Transverse colon (tissue), 4 donors: ENCODE results near the gene KRTAP17-1.

Experiments
- POLR2A ChIP-seq: fragments of 450-650 bp; IDR thresholded peaks from one replicate; pipeline ENCODE4 v1.6.1; 2016; ENCODE audit warnings: antibody characterized with exemption, mild to moderate bottlenecking, moderate library complexity
- POLR2AphosphoS5 ChIP-seq, 3 donors: sonication (generic); formaldehyde crosslinking; IDR thresholded peaks; one replicate each; pipeline ENCODE4 v1.6.1; 2016; ENCODE audit warnings: antibody characterized with exemption in 3 of 3
- TF ChIP-seq, protein P1 (sequence below), 5 experiments: fragments of 200-600 bp in 3 of 5; fragments of 450-650 bp in 2 of 5; sonication (generic) in 3 of 5; IDR thresholded peaks; 1 replicate in 2 of 5; 2 replicates in 3 of 5; pipeline ENCODE4 v1.5.1; 2016 to 2017; ENCODE audit warnings: antibody characterized with exemption in 5 of 5, inconsistent platforms in 3 of 5, mild to moderate bottlenecking in 2 of 5, moderate library complexity in 1 of 5

DNA sequence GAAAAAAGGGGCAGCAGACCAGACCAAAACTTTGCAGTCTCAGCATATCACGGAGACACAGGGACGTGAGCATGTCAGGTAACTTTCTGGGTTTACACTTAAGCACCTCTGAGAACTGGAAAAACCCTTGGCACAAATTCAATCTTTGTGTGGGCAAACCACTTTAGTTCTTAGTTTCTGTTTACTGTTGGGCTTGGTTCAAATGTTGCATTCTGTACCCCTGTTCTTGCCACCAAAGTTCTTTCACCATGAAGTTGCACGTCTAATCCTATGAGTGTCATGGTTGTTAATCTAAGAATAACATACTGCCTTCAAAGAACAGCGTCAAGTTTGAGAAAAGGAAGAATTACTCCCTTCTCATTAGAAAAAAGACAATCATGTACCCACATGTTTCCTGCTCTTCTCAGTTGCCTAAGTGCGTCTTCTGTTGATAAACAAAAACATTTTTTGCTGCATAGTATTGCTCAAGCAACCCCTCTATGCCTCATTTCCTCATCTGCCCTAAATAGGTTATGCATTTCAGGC lies 23.5 kb upstream of the KRTAP17-1 start:
- TF ChIP-seq POLR2A (no peak), POLR2AphosphoS5 (IDR thresholded peaks at IDR 0.05) (no peak)
- TF ChIP-seq, protein P1, sequence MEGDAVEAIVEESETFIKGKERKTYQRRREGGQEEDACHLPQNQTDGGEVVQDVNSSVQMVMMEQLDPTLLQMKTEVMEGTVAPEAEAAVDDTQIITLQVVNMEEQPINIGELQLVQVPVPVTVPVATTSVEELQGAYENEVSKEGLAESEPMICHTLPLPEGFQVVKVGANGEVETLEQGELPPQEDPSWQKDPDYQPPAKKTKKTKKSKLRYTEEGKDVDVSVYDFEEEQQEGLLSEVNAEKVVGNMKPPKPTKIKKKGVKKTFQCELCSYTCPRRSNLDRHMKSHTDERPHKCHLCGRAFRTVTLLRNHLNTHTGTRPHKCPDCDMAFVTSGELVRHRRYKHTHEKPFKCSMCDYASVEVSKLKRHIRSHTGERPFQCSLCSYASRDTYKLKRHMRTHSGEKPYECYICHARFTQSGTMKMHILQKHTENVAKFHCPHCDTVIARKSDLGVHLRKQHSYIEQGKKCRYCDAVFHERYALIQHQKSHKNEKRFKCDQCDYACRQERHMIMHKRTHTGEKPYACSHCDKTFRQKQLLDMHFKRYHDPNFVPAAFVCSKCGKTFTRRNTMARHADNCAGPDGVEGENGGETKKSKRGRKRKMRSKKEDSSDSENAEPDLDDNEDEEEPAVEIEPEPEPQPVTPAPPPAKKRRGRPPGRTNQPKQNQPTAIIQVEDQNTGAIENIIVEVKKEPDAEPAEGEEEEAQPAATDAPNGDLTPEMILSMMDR (IDR thresholded peaks at IDR 0.05) = no peak
